ENCODE data around the gene SPINK2. TPM values are rescaled to one million over a fixed set of nuclear protein-coding genes. Genes with fewer than 3 reads are reported as not detected.

Gene SPINK2
- total and polyA plus RNA-seq, 2 of the 4 experiments (the other 2 are of a cell fraction) = not detected

- H2AFZ ChIP-seq (replicated peaks; ENCODE audit: low read length, poor library complexity) = no peak overlapping the region
- H3K18ac ChIP-seq (ENCODE audit: low read depth, low read length) = no peak overlapping the region
- no peak overlapping the region for H2AK5ac ChIP-seq (ENCODE audit: low read depth, low read length)
- H3K9me1 ChIP-seq (ENCODE audit: insufficient read depth, low read length) = no peaks in the 10 kb centered on the region
- ChIA-PET POLR2A (ENCODE audit: unreplicated experiment) (no interaction called here), CTCF (interaction anchor here (0.8 to 1.7 kb wide), 8 partner anchors 30 to 336 kb away, joined by 3 to 14 read pairs (median 4); no protein-coding TSS in a partner anchor)
- H4K5ac ChIP-seq (ENCODE audit: low read depth, low read length) = no peak overlapping the region
- no peak overlapping the region for H3K14ac ChIP-seq (replicated peaks; ENCODE audit: low read depth, low read length)
- H3K4me2 ChIP-seq (ENCODE audit: low read depth, low read length) = no peak overlapping the region; the same call in 1 of the 2 replicates
- no peaks in the 10 kb centered on the region for H3K36me3 ChIP-seq (ENCODE audit: control insufficient read depth, insufficient read depth, low read length)
- H2BK20ac ChIP-seq (ENCODE audit: low read depth, low read length) = no peak overlapping the region
- no peak overlapping the region for H2AK9ac ChIP-seq (replicated peaks; ENCODE audit: low read depth, low read length, poor library complexity)
- dilution Hi-C loops (cut with HindIII; ENCODE audit: low sequenced_read_pairs, unreplicated experiment) (no loop called here), intact Hi-C loops (cut with micrococcal nuclease) (no loop called here), in situ Hi-C loops (cut with MboI; ENCODE audit: low sequenced_read_pairs) (no loop called here)
- H3K4me3 ChIP-seq (ENCODE audit: insufficient read depth, low read depth, low read length) = no peak overlapping the region
- no peaks in the 10 kb centered on the region for H3K79me1 ChIP-seq (ENCODE audit: low read depth in 1 of 2, low read length in 2 of 2)
- TF ChIP-seq FOS (IDR thresholded peaks at IDR 0.05; ENCODE audit: low read depth, low read length) = no peak
- H4K91ac ChIP-seq (ENCODE audit: insufficient read depth, low read depth, low read length) = no peak overlapping the region
- H4K20me1 ChIP-seq (ENCODE audit: insufficient read depth, low read length) = no peaks in the 10 kb centered on the region
- H3K23ac ChIP-seq (ENCODE audit: low read depth, low read length) = no peak overlapping the region
- peaks cover 4% of the 10 kb centered on the region for H3K27me3 ChIP-seq (ENCODE audit: control insufficient read depth, insufficient read depth, low read length)
- no peak overlapping the region for H3K9ac ChIP-seq (ENCODE audit: low read depth, low read length)
- WGBS, 2 experiments (ENCODE audit: extremely low coverage in 2 of 2, insufficient read length in 1 of 2) = 94% methylated on average over 6 of the region's 11 CpGs; no CpG with 5 or more reads in 1 of the 2 experiments
- ATAC-seq (ENCODE audit: low read depth) (no peak), DNase-seq (no peak)
- H3K4ac ChIP-seq (ENCODE audit: low read depth, low read length) = no peak overlapping the region
- no peaks in the 10 kb centered on the region for H3K9me3 ChIP-seq (ENCODE audit: control insufficient read depth, insufficient read depth, low read length)
- no peak overlapping the region for H4K8ac ChIP-seq (ENCODE audit: low read depth in 2 of 2, low read length in 2 of 2)
- no TSS peak for BruUV-seq (replicated peaks)
- H2BK15ac ChIP-seq (ENCODE audit: low read depth, low read length) = no peak overlapping the region
- H3K56ac ChIP-seq (ENCODE audit: extremely low read depth, insufficient read depth, low read length) = no peak overlapping the region
- H2BK5ac ChIP-seq (ENCODE audit: low read depth, low read length, poor library complexity, severe bottlenecking) = no peak overlapping the region
- no peak overlapping the region for H2BK120ac ChIP-seq (ENCODE audit: low read depth, low read length)
- no peak overlapping the region for H3K27ac ChIP-seq (ENCODE audit: insufficient read depth, low read length)
- H3K4me1 ChIP-seq (ENCODE audit: control insufficient read depth, insufficient read depth, low read length) = no peaks in the 10 kb centered on the region
Observed at GRCh38 chr4:56799161-56799759, 22.2 kb downstream of the SPINK2 start.
